Inferior parietal cortex (tissue), 1 donor: ENCODE data around the gene SREBF1.
A peak's percentile ranks its signal among the peaks of the same experiment; 100 is the strongest.

Experiments used
- DNase-seq: peaks from one replicate; pipeline ENCODE4 v3.0.0-alpha.2; 2016; ENCODE audit errors: extremely low spot score

The SREBF1 gene

DNA sequence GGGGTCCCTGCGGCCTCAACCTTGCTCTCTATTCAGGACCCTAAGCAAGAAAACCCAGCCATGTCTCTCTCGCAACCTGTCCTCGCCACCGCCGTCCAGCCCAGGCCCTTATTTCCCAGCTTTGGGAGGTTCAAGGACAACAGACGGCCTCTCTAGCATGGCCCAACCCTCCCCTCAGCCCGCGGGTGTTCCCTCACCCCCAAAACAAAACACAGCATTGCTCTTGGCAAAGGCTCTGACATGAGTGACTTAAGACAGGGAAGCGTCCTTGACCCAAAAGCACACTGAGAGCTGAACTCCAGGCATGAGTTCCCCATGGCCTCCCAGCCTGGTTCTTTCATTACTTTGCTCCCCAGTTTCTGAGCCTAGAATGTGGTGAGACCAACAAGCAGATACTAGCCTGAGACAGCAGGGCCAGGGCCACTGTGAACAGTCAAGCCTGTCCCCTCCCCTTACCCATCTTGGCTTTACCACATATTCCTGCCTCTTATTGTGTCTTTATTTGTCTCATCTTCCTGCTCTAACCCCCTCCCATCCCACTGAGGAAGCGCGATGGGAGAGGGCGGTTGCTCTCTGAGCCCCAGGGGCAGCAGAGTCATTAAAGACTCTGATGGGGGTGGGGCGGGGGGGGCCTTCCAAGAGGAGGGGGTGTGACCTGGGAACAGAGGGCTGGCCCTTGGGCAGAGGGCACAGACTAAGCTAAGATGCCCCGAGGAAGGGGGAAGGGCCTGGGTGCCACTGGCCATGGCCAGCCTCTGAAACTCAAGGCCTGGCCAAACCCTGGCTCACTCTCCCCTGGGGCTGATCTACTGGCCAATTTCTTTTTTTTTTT is 11.8 kb downstream of the SREBF1 start:
- DNase-seq, result no peak

DNA sequence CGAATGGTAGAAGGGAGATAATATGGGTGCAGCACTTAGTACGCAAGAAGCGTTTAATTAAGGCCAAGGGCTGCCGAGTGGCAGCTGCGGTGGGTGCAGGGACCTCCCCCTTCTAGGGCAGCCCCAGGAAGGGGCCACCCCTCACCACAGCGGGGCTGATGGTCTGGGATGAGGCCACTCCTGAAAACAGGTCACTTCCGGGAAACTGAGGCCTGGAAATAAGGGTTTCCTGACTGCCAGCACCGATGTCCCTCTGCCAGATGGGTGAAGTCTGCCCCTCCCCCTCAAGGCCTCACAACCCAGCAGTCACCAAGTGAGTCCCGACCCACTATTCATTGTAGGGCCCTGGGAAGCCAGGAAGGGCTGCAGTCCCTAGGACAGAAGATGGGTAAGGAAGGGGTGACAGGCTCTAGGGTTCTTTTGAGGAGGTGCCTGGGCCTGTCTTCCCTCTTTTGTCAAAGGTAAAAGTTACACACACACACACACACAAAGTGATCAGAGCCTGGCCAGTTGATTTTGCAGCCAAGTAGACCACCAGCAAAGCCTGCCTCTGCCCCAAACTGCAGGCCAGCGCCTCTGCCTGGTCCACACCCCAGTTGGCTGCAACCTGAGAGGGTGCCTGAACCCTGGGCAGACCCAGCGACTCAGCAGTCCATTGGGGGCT is 12.5 kb downstream of the SREBF1 start:
- DNase-seq, result no peak

DNA sequence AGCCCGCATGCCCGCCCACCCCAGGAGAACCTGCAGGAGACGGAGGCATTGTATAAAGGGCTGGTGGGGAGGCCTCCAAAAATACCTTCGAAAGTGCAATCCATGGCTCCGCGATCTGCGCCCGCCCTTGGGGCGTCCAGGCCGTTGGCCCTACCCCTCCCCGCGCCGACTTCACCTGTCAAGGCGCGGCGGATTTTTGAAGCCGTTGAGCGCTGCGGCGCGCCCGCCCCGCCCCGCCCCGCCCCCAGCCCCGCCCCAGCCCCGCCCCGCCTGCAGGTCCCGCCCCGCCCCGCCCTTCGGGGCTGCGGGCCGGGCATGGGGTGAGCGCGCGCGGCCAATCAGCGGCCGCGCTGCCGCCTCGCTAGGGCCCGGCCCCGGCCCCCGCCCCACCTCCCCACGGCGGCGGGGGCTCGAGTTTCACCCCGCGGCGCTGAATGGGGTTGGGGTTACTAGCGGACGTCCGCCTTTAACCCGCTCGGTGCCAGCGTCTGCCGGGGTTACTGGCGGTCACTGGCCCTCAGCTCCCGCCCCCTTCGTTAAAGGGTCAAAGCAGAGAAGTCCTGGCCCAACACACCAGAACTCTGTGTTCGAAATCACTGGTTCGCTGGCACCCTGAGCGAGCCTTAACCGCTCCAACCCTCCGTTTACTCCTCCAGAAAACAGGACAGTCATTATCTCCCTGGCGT is 13.2 kb downstream of the SREBF1 start:
- DNase-seq, result peak; percentile 82

DNA sequence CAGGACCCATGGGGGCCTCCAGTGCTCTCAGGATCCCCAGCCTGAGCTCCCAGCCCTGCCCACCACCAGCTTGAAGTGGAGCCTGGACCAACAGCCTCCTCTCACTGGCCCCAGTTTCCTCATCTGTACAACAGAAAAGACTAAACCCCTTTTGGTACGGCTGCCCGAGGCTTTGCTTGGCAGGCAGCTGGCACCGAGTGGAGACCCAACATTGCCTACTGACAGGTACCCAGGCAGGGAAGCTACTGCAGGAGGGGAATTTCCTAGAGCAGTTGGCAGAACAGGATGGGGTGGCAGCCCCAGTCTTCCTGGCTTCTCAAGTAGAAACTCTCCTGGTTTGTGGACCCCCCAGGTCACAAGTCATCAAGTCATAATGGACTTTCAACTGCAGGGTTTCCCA is 14.2 kb downstream of the SREBF1 start:
- DNase-seq, result no peak

DNA sequence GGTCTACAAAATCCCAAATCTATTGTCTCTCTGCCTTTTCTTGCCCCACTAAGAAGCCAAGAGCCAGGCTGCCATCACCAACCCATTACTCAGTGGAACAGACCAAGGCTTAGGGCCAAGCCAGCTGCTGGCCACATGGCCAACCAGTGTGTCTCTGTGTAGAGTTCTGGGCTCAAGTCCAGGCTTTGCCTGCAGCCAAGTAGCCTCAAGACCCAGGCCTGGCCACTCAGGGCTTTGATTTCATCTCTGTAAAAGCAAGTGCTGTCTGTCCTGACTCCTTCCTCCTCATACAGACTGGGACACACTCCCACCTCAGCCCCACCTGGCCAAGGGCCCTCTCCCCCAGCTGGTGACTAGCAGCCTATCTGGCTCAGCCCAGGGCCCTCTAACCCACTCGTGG is 14.6 kb downstream of the SREBF1 start:
- peak; percentile 87 for DNase-seq

DNA sequence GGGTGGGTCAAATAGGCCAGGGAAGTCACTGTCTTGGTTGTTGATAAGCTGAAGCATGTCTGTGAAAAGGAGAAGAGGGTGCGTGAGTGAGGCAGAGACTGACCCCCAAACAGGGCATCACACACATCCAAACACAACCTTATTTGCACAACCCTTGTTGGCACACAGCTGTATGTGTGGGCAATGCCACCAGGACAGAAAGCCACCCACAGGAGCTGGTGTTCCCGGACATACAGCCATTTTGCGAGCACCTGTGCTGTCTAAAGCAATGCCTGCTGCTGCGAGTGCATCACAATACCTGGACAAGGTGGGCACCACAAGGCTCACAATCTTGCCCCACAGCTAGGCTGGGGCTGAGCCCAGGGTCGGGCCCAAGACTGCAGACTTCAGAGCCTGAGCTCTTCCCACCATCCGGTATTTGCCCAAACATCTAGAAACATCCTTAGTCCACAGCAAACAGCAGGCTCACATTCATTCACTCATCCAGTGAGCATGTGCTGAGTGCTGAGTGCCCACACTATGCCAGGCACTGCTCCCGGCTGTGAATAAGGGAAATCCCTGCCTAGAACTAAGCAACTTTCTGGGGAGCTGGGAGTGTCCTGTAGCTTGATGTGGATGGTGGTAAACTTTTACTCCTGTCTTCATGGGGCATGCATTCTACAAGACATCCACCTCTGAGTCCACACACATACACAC is 16.2 kb downstream of the SREBF1 start:
- DNase-seq, result no peak

DNA sequence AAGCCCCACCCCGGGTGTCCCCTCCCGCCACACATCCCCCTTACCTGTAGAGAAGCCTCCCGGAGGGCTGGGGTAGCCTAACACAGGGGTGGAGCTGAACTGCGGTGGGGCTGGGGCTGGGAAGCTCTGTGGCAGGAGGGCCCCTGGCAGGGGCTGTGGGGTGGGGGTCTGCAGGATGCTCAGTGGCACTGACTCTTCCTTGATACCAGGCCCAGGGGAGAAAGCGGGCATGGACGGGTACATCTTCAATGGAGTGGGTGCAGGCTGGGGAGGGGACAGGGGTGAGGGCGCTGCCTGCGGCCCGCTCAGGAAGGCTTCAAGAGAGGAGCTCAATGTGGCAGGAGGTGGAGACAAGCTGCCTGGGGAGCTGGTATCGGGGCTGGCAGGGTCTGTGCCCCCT is 16.7 kb downstream of the SREBF1 start:
- no peak for DNase-seq

DNA sequence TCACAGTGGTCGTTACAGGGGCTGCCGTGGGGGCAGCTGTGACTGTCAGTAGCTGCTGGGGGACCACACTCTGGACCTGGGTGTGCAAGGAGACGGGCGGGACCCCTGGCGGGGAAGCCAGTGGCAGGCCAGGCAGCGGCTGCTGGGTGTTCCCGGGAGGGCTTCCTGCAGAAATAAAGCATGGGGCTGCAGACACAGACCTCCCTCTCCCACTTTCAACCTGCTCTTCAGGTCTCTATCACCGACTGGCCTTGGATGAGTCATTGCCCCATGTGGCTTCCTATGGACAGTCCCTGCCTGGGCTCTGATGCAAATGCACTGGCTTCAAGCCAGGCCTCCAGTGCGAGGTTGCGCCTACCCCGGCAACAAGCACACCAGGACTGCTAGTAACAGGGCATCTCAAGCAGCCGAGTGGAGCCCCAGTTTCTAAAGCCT is 17.2 kb downstream of the SREBF1 start:
- DNase-seq, result no peak

DNA sequence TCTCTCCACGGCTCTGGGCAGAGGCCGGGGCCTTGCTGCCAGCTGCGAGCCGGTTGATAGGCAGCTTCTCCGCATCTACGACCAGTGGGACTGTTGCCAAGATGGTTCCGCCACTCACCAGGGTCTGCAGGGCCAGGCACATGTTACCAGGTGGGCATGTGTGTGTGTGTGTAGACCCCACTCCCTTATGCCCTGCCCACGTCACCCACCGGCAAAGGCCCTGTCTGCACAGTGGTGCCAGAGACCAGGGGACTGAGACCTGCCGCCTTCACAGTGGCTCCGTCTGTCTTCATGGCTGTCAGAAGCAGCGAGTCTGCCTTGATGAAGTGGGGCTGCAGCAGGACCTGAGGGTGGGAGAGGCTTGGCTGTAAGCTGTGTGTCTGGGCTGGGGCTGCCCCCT is 17.7 kb downstream of the SREBF1 start:
- DNase-seq, result no peak

DNA sequence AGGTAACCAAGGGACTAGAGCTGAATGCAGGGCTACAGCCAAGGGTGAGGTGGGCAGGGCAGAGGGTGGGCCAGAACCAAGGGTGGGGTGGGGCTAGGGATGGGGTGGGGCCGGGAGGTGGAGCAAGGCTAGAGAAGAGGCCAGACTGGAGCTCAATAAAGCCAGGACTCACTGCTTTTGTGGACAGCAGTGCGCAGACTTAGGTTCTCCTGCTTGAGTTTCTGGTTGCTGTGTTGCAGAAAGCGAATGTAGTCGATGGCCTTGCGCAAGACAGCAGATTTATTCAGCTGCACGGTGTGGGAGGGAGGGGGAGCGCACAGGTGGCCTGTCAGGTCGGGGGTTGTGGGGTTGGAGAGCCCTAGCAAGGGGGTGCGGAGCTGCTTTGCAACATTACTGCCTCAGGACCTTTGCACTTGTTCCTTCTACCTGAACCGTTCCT is 18.7 kb downstream of the SREBF1 start:
- DNase-seq, result no peak

DNA sequence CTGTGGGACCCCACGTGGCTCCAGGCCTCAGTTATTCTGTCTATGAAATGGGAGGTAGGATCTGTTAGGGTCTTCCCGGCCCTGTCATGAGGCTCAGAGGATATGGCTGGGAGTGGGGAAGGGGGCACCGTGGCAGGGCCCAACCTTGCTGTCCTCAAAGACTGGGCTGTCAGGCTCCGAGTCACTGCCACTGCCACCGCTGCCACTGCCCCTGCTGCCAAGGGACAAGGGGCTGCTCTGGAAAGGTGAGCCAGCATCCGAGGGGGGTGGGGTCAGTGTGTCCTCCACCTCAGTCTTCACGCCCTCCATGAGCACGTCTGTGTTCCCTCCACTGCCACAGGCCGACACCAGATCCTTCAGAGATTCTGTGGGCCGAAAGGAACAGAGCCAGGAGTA is 19.2 kb downstream of the SREBF1 start:
- DNase-seq, result no peak

DNA sequence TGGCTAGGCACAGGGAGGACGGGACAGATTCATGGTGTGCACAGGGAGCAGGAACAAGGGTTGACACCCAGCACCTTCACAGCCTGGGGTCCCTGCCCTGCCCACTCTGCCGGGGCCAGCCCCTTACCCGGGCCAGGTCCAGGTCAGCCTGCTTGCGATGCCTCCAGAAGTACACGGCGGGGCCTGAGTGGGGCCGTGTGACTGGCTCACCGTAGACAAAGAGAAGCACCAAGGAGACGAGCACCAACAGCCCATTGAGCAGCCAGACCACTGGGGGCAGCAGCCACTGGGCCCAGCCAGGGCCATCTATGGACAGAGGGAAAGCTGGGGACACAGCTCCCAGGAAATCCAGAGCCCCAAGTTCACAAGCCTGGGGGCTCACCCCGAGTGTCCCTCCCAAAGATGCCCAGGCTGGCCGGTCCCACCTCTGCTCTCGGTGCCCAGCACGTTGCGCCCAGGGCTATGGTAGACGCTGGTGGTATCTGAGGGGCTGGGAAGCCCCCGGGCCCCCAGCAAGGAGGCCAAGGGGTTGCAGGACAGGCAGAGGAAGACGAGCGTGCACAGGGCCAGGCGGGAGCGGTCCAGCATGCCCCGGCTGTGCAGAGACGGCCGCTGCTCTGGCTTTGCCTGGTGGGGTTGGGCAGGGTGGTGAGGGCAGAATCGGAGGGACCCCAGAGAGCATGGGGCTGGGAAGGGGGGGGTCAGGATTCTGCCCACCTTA is 19.8 kb downstream of the SREBF1 start:
- no peak for DNase-seq

DNA sequence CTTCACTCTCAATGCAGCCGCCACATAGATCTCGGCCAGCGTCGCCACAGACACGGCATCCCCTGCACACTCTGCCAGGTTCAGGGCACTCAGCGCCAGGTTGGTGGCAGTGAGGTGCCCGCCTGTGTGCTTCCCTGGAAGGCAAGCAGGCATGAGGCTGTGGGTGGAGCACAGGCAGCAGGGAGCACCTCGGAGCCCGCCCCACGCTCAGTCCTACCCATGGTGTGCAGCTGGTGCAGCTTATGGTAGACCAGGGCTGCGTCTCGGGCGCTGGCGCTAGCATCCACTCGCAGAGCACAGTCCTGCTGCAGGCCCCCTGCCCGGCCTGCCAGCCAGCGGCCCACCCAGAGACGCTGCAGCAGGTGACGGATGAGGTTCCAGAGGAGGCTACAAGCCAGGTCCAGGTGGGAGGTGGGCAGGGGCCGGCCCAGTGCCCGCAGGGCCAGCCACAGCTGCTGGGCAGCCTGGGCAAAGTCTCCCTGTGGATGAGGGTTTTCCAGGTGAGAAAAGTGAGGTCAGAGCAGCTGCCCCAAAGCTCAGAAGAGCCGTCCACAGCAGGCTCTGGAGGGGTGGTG is 20.5 kb downstream of the SREBF1 start:
- DNase-seq, result no peak

DNA sequence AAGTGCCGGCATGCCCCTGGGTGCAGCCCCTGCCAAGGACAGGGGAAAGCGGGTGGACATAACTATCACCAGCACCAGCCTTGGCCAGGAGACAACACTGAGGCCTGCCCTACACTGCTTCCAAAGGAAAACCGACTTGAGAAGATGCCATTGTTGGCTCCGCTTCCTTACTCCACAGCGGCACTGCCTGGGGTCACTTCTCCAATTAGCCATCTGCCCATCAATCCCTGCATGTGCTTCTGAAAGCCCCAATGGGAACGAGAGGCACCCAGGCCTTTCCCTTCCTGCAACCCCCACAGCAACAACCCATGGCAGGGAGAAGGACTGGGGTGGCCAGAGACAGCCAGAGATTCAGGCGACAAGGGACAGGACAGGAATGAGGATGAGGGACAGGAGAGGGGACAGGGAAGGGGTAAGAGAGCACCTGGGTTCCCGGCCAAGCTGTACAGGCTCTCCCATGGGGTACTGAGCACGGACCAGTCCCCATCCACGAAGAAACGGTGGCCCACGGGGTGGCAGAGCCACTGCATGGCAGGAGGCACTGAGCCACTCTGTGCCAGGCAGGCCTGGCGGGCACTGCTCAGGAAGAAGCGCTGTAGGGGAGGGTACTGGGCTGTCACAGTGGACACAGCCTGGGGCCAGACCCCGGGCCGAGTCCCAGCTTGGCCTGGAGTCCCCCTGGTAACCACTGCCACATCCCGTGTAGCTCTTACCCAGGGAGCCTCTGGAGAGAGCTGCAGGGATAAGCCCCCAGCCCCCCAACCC is 21.2 kb downstream of the SREBF1 start:
- DNase-seq, result no peak

DNA sequence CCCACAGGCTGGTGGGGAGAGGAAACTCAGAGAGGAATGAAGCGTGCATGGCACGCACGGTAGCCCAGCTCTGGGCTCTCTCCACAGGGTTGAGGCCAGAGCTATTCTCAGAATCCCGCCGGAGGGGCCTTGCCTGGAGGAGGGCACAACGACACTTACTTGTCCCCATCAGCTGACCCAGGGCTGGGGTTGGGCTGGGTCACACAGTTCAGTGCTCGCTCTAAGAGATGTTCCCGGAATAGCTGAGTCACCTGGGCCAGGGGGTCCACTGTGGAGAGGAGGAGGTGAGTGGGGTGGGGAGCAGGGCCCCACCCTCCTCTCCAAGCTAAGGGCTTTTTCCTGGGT is 21.8 kb downstream of the SREBF1 start:
- DNase-seq, result no peak

DNA sequence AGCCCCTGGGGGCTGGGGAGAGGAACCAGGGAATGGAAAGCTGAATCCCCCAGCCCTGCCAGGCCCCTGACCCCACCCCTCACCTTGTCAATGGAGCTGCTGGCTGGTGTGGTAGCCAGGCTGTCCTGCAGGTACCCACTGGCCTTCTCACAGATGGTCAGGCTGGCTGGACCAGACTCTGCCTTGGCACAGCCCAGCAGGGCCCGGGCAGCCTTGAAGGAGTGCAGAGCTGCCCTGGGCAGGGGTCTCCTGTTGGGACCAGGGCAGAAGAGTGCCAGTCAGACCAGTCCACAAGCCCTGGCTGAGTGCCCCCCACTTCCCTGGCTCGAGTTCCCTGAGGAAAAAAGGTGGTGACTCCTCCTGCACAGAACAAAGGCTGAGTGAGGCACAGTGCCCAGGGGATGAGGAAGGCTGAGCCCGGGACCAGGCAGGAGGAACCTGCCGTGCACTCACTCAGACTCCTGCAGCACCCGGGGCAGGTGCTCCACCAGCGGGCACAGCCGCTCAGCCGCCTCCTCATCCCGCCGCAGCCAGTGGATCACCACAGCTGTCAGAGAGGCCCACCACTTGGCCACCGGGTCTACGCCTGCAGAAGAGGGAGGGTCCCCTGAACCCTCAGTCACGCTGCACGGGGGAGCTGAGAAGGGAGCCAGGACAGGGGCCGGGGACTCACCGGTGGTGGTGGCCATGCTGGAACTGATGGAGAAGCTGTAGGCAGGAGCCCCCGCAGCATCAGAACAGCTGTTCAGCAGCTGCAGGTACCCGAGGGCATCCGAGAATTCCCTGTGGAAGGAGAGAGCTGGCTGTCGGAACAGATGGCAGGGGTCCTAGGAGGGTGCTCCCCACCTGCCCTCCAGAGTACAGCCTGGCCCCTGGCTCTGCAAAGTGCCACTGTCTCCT is 22.4 kb downstream of the SREBF1 start:
- DNase-seq, result no peak

DNA sequence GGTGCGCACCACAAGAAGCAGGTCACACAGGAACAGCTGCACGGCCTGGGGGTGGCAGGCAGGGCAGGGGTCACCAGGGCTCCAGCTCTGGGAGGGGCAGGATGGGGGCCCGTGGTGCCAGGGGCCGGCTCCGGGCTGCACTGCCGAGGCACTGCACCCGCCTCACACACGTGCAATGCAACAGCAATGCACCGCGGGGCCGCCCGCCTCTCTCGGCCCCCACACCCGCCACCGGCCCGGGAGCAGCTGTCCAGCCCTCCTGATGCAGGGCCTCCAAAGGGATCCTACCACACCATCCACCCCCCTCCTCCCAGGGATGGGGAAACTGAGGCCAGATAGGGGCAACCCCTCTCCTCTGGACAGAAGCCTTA is 23.1 kb downstream of the SREBF1 start:
- DNase-seq, result no peak

DNA sequence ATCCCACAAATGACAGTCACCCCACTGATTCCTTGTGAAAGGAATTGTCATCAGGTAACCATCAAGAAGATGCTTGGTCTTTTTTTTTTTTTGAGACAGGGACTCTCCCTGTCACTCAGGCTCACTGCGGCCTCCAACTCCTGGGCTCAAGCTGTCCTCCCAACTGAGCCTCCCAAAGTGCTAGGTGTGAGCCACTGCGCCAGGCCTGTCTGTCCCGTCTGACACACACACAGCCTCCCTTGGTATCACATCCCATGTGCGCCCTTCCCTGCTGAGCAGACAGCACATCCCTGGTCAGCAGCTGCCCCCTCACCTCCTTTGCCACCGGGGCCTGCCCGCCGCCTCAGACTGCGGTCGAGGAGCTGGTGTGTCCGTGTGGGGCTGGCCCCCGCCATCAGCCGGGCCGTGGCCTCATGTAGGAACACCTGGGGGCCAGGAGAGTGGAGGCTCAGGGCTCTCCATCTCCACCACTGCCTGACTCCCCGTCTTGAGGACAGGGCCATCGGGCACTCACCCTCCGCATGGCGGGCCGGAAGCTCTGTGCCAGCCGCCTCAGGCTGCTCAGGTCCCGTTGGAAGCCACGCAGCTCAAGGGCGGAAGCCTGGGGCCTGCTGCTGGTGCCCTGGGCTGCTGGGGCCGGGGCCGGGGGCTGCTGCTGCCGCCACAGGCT is 23.6 kb downstream of the SREBF1 start:
- DNase-seq, result no peak
